ENCODE results near the gene RNF215.
A peak's percentile ranks its signal among the peaks of the same experiment; 100 is the strongest.

The RNF215 gene

DNA sequence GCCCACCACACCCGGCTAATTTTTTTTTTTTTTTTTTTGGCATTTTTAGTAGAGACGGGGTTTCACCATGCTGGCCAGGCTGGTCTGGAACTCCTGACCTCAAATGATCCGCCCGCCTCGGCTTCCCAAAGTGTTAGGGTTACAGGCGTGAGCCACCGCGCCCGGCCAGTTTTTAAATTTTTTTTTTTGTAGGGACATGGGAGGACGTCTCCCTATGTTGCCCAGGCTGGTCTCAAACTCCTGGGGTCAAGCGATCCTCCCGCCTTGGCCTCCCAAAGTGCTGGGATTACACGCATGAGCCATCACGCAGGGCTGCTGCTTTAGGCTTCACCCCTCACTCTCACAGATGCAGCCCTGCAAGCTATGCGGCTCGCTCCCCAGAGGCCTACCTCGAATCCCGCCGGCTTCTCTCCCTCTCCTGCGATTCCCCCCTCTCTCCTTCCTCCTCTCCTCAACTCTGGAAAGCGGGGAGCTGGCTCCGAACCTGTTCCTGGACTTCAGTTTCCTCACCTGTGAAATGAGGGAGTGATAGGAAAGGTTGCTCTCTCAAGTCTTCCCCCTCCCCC, 29.5 kb downstream of the RNF215 start:
- no peaks in the 10 kb centered on the region for H3F3A ChIP-seq (ENCODE audit: insufficient read depth, low read length)
- peaks cover 20% of the 10 kb centered on the region for H3K79me2 ChIP-seq (ENCODE audit: insufficient read depth, low read length)
- no peak overlapping the region for H3K9ac ChIP-seq (ENCODE audit: low read length)
- no peaks in the 10 kb centered on the region for H3K9me2 ChIP-seq (ENCODE audit: low read depth, low read length)
- no peaks in the 10 kb centered on the region for H3K27me3 ChIP-seq (ENCODE audit: insufficient read depth, low read length)
- no peak overlapping the region for H3K4me2 ChIP-seq (ENCODE audit: low read length)
- peaks cover 13% of the 10 kb centered on the region for H3K36me3 ChIP-seq (ENCODE audit: insufficient read depth, low read length)
- no peak overlapping the region for H2AFZ ChIP-seq (ENCODE audit: low read length)
- H3K27ac ChIP-seq (ENCODE audit: low read depth, low read length, poor library complexity, severe bottlenecking), result no peak overlapping the region
- peaks cover 24% of the 10 kb centered on the region for H3K4me1 ChIP-seq (ENCODE audit: insufficient read depth, low read length, severe bottlenecking)
- H4K20me1 ChIP-seq (ENCODE audit: insufficient read depth, low read length), result no peaks in the 10 kb centered on the region
- no peak overlapping the region for H3K4me3 ChIP-seq (ENCODE audit: low read depth, low read length, poor library complexity, severe bottlenecking)
- no peak for TF ChIP-seq EZH2 (IDR thresholded peaks at IDR 0.05; ENCODE audit: borderline replicate concordance, low read length)
- TF ChIP-seq, protein P1, sequence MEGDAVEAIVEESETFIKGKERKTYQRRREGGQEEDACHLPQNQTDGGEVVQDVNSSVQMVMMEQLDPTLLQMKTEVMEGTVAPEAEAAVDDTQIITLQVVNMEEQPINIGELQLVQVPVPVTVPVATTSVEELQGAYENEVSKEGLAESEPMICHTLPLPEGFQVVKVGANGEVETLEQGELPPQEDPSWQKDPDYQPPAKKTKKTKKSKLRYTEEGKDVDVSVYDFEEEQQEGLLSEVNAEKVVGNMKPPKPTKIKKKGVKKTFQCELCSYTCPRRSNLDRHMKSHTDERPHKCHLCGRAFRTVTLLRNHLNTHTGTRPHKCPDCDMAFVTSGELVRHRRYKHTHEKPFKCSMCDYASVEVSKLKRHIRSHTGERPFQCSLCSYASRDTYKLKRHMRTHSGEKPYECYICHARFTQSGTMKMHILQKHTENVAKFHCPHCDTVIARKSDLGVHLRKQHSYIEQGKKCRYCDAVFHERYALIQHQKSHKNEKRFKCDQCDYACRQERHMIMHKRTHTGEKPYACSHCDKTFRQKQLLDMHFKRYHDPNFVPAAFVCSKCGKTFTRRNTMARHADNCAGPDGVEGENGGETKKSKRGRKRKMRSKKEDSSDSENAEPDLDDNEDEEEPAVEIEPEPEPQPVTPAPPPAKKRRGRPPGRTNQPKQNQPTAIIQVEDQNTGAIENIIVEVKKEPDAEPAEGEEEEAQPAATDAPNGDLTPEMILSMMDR (IDR thresholded peaks at IDR 0.05; ENCODE audit: low read length), result no peak
- H3K9me3 ChIP-seq (ENCODE audit: low read length), result no peaks in the 10 kb centered on the region

DNA sequence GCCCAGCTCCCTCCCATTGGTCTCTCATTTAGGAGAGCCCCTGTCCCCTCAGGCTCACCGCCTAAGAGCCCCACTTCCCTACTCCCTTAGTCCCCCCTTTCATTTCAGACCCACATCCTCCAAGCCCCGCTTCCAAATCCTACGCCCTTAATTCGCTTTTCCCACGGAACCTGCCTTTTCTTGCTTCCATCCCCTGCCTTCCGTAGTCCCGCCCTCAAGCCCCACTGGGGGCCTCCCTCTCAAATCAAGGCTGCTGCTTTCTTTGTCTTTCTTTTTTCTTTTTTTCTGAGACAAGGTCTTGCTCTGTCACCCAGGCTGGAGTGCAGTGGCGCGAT, 30.0 kb downstream of the RNF215 start:
- Histone ChIP-seq H3K4me1 (ENCODE audit: insufficient read depth, low read length, severe bottlenecking) (peaks cover 24% of the 10 kb centered on the region), H3K9me2 (ENCODE audit: low read depth, low read length) (no peaks in the 10 kb centered on the region), H3K9ac (ENCODE audit: low read length) (no peak overlapping the region; the same call in 1 of the 2 replicates), H3K27ac (ENCODE audit: low read depth, low read length, poor library complexity, severe bottlenecking) (no peak overlapping the region), H2AFZ (ENCODE audit: low read length) (no peak overlapping the region), H3F3A (ENCODE audit: insufficient read depth, low read length) (no peaks in the 10 kb centered on the region), H3K4me3 (ENCODE audit: low read depth, low read length, poor library complexity, severe bottlenecking) (peak overlapping the region; percentile 85), H3K27me3 (ENCODE audit: insufficient read depth, low read length) (no peaks in the 10 kb centered on the region), H3K36me3 (ENCODE audit: insufficient read depth, low read length) (peaks cover 18% of the 10 kb centered on the region), H3K79me2 (ENCODE audit: insufficient read depth, low read length) (peaks cover 20% of the 10 kb centered on the region), H3K9me3 (ENCODE audit: low read length) (no peaks in the 10 kb centered on the region), H4K20me1 (ENCODE audit: insufficient read depth, low read length) (no peaks in the 10 kb centered on the region), H3K4me2 (ENCODE audit: low read length) (peak overlapping the region; percentile 89)
- TF ChIP-seq EZH2 (IDR thresholded peaks at IDR 0.05; ENCODE audit: borderline replicate concordance, low read length), result no peak

DNA sequence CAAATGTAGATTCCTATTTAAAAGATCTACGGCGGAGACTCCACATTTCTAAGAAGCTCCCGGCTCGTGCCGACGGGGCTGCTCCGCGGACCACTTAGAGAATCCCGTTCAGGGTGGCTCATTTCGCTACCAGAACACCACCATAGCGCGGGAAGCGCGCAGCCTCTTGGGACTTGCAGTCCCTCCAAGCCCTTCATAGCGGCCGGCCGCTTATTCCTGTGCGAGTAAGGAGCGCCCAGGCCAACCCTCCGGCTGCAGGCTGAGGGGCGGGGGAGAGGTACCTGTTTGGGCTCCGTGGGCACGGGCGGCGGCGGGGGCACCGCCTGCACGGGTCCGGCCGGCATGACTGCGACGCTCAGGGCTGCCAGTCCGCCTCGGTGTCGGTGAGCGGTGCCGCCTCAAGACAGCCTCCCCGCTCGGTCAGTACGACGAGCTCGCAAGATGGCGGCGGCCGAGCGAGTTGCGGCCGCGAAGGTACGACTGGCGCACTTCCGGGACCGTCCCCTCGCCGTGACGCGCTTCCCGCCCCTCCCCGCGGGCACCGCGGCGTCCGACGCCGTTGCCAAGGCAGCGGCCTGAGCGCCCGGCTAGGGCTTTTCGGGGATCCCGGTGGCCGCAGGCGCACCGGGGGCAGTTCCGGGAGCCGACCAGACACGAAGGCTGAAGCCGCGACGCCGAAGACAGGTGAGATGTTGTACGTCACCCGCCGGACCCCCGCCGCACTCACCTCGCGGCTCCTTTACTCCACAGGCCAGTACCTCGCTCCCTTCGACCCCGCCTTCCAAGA, 30.6 kb downstream of the RNF215 start, which contains the start of the genes CCDC157 and SF3A1:
Gene CCDC157 (plus strand): TSS at position 559 of the 787 bp plus-strand sequence. CDS start 8,994 bp downstream, outside the sequence.
Gene SF3A1 (minus strand): TSS at position 446 of the 787 bp plus-strand sequence. CDS start 102 bp downstream, at position 344.
- H4K20me1 ChIP-seq (ENCODE audit: insufficient read depth, low read length), result no peaks in the 10 kb centered on the region
- TF ChIP-seq, protein P1 (IDR thresholded peaks at IDR 0.05; ENCODE audit: low read length), result no peak
- no peak for TF ChIP-seq EZH2 (IDR thresholded peaks at IDR 0.05; ENCODE audit: borderline replicate concordance, low read length)
- H2AFZ ChIP-seq (ENCODE audit: low read length), result no peak within 1 kb of the TSS
- peak within 1 kb of the TSS; percentile 89 for H3K4me2 ChIP-seq (ENCODE audit: low read length)
- H3K9me3 ChIP-seq (ENCODE audit: low read length), result no peaks in the 10 kb centered on the region
- peaks cover 24% of the 10 kb centered on the region for H3K36me3 ChIP-seq (ENCODE audit: insufficient read depth, low read length)
- peak within 1 kb of the TSS; percentile 39 for H3K27ac ChIP-seq (ENCODE audit: low read depth, low read length, poor library complexity, severe bottlenecking)
- peak within 1 kb of the TSS; percentile 89 for H3K9ac ChIP-seq (ENCODE audit: low read length)
- no peaks in the 10 kb centered on the region for H3F3A ChIP-seq (ENCODE audit: insufficient read depth, low read length)
- H3K4me1 ChIP-seq (ENCODE audit: insufficient read depth, low read length, severe bottlenecking), result peaks cover 24% of the 10 kb centered on the region
- H3K79me2 ChIP-seq (ENCODE audit: insufficient read depth, low read length), result peaks cover 20% of the 10 kb centered on the region
- H3K9me2 ChIP-seq (ENCODE audit: low read depth, low read length), result no peaks in the 10 kb centered on the region
- H3K27me3 ChIP-seq (ENCODE audit: insufficient read depth, low read length), result no peaks in the 10 kb centered on the region
- H3K4me3 ChIP-seq (ENCODE audit: low read depth, low read length, poor library complexity, severe bottlenecking), result peak within 1 kb of the TSS; percentile 85

All from OCI-LY1 (cell line).